SW480 (cell line): ENCODE data around the gene PON2.
A peak's percentile ranks its signal among the peaks of the same experiment; 100 is the strongest.

Source experiments
- DNase-seq: peaks from one replicate; pipeline ENCODE4 v3.0.0-alpha.2; 2016; ENCODE audit warnings: low spot score

PON2 gene

GRCh38 chr7:95444796-95445195 lies 10.0 kb upstream of the PON2 start:
- no peak for DNase-seq

- no peak for DNase-seq
These were observed 6.4 kb upstream of the PON2 start for GRCh38 chr7:95441042-95441823.

GRCh38 chr7:95440394-95441038 lies 5.7 kb upstream of the PON2 start:
- peak; percentile 85 for DNase-seq

- DNase-seq: no peak
These were observed 1.6 kb upstream of the PON2 start for GRCh38 chr7:95436407-95436806.

DNA sequence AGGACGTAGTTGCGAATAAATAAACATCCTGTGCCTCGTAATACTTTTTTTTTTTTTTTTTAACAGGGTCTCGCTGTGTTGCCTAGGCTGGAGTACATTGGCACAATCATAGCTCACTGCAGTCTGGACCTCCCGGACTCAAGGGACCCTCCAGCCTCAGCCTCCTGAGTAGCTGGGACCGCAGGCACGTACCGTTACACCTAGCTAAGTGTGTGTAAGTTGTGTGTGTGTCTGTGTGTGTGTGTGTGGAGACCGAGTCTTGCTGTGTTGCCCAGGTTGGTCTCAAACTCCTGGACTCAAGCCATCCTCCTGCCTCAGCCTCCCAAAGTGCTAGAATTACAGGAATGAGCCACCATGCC lies 573 bp upstream of the PON2 start:
- DNase-seq: no peak

GRCh38 chr7:95433952-95434556 lies 774 bp downstream of the PON2 start:
- no peak for DNase-seq

GRCh38 chr7:95433129-95433528 lies 1.7 kb downstream of the PON2 start:
- DNase-seq: no peak

GRCh38 chr7:95432606-95433005 lies 2.2 kb downstream of the PON2 start:
- DNase-seq: no peak

DNA sequence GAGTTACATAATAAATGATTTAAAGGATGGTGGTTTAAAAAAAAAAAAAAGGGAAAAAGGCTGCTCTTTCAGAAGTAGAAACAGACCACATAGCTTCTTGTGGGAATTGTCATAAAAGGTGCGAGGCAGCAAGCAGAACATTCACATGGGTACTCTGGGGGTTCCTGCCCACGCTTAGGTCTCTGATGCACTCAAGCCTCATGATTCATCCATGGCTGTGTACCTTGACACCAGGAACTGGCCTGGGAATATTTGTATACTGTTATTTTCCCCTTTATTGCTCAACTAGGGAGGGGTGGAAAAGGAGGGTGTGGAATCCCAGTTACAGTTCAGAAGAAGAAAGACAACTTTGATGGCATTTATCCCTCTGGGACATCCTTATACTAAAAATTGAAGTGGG lies 4.0 kb downstream of the PON2 start:
- DNase-seq: peak; percentile 88

GRCh38 chr7:95429241-95429990 lies 5.4 kb downstream of the PON2 start:
- no peak for DNase-seq

DNA sequence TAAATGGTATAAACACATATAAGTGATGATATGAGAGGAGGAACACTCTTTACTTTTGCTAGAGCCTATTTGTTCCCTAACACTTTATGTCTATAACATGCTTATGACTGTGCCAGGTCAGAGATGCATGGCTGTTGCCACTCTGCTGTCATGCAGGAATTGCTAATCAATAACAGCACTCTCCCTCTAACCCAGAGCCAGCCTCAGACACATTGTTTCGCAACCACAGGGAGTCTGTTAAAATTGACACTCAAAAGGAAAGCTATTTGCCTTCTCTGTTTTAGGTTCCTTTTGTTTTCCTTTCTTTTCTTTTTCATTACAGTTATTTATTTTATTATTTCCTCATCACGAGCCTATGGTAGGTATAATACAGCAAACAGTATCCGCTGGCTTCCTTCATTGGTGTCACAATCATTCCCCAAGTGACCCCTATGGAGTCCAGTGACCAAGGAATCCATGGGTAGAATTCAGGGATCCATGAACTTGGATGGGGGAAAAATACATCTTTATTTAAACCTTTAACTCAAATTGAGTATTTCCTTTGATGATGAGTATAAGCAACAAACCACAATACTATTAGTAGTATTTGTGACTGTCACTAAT lies 6.8 kb downstream of the PON2 start:
- DNase-seq: no peak

DNA sequence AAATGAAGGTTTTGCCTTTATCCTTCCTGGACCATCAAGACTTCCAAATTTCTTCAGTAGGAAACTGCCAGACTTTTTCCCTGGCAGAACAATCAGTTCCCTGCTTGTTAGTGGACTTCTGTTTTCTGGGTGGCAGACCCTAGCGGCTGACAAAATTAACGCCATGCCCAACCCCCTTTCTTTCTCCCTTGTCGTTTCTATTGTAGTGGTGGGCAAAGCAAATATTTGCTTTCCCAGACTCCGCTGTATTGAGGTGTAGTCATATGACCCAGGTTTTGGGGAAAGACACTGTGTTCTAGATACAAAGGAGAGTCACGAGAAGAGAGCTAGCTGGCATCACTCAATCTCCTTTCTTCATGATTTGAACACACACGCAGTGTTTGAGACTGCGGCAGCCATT lies 7.7 kb downstream of the PON2 start:
- DNase-seq: no peak

GRCh38 chr7:95425694-95426093 lies 9.1 kb downstream of the PON2 start:
- no peak for DNase-seq

GRCh38 chr7:95424716-95425115 lies 10.1 kb downstream of the PON2 start:
- no peak for DNase-seq

GRCh38 chr7:95421847-95422444 lies 12.9 kb downstream of the PON2 start:
- no peak for DNase-seq

DNA sequence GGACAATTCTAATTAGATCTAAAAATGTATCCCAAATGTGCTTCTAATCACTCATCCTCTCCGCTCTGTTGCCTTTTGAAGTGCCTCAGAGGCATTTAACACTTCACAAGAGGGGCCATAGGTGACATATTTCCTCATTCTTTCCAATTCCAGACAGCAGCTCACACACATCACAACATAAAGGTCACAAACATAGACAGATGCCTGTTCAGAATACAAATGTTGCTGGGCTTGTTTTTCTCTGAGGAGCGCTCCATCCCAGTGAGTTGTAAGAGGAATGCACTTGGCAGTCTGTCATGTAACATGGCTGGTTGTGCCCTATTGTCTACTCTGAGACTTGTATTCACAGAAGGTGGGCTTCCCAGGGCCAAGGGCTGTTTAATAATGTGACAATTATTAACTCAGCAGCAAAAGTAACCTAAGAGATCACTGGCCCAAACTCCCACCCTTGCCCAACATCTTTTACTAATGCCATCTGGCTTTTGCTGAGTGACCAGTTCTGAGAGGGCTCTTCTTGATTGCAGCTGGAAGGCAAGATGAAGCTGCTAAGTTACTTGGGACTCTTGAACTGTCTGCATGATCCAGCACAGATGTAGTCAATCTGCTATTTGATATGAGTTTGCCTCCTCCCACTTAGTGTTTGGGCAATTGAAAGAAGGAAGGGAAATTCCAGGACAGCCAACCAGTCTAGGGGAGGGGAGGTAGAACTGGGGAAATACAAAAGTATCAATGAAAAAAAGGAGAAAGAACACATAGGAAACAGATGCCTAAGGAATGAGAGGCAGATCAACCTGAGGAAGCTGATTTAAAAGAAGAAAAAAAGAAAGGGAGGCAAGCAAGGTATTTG lies 13.6 kb downstream of the PON2 start:
- no peak for DNase-seq

GRCh38 chr7:95412075-95412474 lies 22.8 kb downstream of the PON2 start:
- DNase-seq: no peak

- DNase-seq: no peak
These were observed 23.2 kb downstream of the PON2 start for GRCh38 chr7:95411666-95412065.

- DNase-seq: no peak
These were observed 23.8 kb downstream of the PON2 start for GRCh38 chr7:95411036-95411435.

DNA sequence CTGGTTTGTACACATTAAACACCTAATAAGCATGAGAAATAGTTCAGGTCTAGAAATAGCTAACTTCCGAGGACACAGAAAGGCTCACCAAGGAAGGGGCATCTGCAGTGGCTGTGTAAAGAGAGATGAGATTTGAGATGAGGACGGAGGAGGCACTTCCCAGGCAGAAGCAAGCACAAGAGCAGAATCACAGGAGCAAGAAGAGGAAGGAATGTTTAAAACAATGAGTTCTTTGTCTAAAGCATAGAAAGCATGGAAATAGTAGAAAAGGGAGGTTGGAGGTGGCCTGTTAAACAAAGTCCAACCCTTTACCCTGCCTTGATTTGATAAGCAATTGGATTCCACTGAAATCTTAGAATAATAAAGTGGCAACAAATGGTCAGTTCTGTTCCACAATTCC lies 27.1 kb downstream of the PON2 start:
- no peak for DNase-seq

DNA sequence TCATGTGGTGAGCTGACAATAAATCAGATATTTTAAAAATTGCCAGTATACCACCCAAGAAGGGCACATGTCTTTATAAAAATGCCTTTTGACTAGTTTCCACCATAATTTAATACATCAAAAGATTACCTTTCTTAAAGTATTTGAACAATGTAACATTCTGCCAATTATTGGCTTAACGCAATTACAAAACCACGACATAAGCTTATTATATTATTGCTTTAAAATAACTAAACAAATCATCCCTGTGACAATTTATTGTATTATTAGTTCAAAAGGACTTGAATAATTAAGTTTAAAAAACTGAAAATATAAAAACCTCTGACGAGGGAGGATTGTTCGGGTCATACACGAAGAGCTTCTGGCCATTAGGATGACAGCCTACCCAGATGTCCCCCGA lies 29.0 kb downstream of the PON2 start:
- DNase-seq: no peak
